Measurements from ENCODE around the gene INAVA.
"Not testable (repeated sequence)": the region's sequence is repeated elsewhere in the genome, so short reads cannot be mapped to it uniquely, and the experiment has no call there.

The INAVA gene

DNA sequence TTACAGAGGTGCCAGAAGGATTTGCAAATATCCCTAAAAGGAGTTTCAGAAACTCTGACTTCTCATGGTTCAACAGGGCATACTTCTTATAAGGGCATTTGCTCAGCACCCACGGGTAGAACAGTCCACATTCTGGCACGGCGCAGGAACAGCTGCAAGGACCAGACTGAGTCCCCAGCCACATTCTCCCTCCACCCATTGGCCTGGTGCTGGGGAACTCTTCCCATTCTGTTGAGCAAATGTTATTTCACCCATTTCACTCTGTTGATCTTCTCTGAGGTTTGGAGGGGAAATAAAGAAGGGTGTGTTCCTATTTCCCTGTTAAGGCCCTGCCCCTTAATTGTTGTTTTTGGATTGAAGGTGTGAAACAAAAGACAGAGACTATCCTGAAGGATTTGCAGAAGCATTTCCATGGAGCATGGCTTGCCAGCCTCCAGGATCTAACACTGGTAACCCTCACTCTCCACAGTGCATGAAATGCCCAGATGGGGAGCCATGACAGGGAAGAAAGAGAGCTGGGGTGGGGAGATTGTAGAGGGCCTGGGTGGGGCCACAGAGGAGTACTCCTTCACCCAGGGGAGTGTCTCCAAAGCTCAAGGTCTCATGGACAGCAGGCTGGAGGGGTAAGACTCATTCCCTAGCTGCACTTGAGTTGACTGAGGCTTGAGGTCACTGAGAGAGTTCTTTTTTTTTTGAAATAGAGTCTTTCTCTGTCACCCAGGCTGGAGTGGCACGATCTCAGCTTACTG, 35.0 kb downstream of the INAVA start:
- Histone ChIP-seq H3K4me2 (ENCODE audit: low read length) (no peak overlapping the region), H2AFZ (ENCODE audit: low read depth, low read length) (no peak overlapping the region), H3K9ac (ENCODE audit: low read length) (no peak overlapping the region), H3K36me3 (replicated peaks; ENCODE audit: low read depth, low read length) (no peaks in the 10 kb centered on the region), H3K79me2 (ENCODE audit: low read length) (no peaks in the 10 kb centered on the region), H3K4me3 (ENCODE audit: low read length) (no peak overlapping the region), H3K9me3 (ENCODE audit: insufficient read depth, low read length) (no peaks in the 10 kb centered on the region; the same call in 1 of the 2 replicates), H4K20me1 (ENCODE audit: insufficient read depth, low read length) (no peaks in the 10 kb centered on the region), H3K4me1 (ENCODE audit: low read length) (no peaks in the 10 kb centered on the region), H3K27me3 (ENCODE audit: low read depth, low read length) (peaks cover 40% of the 10 kb centered on the region), H3K27ac (ENCODE audit: low read length) (no peak overlapping the region)
- TF ChIP-seq, protein P1, sequence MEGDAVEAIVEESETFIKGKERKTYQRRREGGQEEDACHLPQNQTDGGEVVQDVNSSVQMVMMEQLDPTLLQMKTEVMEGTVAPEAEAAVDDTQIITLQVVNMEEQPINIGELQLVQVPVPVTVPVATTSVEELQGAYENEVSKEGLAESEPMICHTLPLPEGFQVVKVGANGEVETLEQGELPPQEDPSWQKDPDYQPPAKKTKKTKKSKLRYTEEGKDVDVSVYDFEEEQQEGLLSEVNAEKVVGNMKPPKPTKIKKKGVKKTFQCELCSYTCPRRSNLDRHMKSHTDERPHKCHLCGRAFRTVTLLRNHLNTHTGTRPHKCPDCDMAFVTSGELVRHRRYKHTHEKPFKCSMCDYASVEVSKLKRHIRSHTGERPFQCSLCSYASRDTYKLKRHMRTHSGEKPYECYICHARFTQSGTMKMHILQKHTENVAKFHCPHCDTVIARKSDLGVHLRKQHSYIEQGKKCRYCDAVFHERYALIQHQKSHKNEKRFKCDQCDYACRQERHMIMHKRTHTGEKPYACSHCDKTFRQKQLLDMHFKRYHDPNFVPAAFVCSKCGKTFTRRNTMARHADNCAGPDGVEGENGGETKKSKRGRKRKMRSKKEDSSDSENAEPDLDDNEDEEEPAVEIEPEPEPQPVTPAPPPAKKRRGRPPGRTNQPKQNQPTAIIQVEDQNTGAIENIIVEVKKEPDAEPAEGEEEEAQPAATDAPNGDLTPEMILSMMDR (IDR thresholded peaks at IDR 0.05; ENCODE audit: low read depth, low read length) = no peak
- no peak for TF ChIP-seq EZH2phosphoT487 (IDR thresholded peaks at IDR 0.05; ENCODE audit: low read depth)

DNA sequence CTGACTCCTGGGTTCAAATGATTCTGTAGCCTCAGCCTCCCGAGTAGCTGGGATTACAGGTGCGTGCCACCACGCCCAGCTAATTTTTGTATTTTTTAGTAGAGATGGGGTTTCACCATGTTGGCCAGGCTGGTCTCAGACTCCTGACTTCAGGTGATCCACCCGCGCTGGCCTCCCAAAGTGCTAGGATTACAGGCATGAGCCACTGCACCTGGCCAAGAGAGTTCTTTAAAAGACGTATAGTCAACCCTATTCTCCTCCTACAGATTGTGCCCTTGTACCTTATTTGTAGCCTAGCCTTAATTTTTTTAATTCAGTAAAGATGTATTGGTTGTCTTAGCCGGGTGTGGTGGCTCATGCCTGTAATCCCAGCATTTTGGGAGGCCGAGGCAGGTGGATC, 35.6 kb downstream of the INAVA start:
- not testable (repeated sequence) for H3K9ac ChIP-seq (ENCODE audit: low read length); H3K4me2 ChIP-seq (ENCODE audit: low read length); H3K36me3 ChIP-seq (replicated peaks; ENCODE audit: low read depth, low read length); H3K4me3 ChIP-seq (ENCODE audit: low read length); H3K4me1 ChIP-seq (ENCODE audit: low read length); H3K27ac ChIP-seq (ENCODE audit: low read length); H4K20me1 ChIP-seq (ENCODE audit: insufficient read depth, low read length); H3K9me3 ChIP-seq (ENCODE audit: insufficient read depth, low read length); H3K79me2 ChIP-seq (ENCODE audit: low read length); H2AFZ ChIP-seq (ENCODE audit: low read depth, low read length)
- peaks cover 45% of the 10 kb centered on the region for H3K27me3 ChIP-seq (ENCODE audit: low read depth, low read length)

DNA sequence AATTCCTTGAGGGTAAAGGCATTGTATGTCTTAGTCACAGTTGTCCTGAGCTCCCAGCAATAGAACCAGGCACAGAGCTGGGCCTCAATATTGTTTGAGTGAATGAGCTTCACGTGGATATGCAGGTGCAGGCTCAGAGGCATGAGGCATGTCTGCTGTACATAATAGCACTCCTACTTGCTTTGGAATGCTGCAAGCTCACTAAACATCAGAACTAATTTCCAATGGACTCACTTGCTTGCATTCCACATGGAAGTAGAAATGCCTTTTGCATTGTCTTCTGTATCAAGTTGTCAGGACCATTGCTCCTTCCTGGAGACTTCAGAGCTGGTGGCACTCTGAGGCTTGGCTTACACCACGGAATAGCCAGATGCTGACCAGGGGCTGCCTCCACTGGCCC, 37.1 kb downstream of the INAVA start:
- Histone ChIP-seq H3K27ac (ENCODE audit: low read length) (no peak overlapping the region), H3K4me2 (ENCODE audit: low read length) (no peak overlapping the region), H2AFZ (ENCODE audit: low read depth, low read length) (no peak overlapping the region), H3K9ac (ENCODE audit: low read length) (no peak overlapping the region), H3K4me3 (ENCODE audit: low read length) (no peak overlapping the region), H3K36me3 (replicated peaks; ENCODE audit: low read depth, low read length) (no peaks in the 10 kb centered on the region), H3K4me1 (ENCODE audit: low read length) (no peaks in the 10 kb centered on the region), H3K79me2 (ENCODE audit: low read length) (no peaks in the 10 kb centered on the region), H3K9me3 (ENCODE audit: insufficient read depth, low read length) (no peaks in the 10 kb centered on the region; the same call in 1 of the 2 replicates), H4K20me1 (ENCODE audit: insufficient read depth, low read length) (no peaks in the 10 kb centered on the region), H3K27me3 (ENCODE audit: low read depth, low read length) (peaks cover 45% of the 10 kb centered on the region)
- no peak for TF ChIP-seq EZH2phosphoT487 (IDR thresholded peaks at IDR 0.05; ENCODE audit: low read depth)
- TF ChIP-seq, protein P1 (IDR thresholded peaks at IDR 0.05; ENCODE audit: low read depth, low read length) = no peak

DNA sequence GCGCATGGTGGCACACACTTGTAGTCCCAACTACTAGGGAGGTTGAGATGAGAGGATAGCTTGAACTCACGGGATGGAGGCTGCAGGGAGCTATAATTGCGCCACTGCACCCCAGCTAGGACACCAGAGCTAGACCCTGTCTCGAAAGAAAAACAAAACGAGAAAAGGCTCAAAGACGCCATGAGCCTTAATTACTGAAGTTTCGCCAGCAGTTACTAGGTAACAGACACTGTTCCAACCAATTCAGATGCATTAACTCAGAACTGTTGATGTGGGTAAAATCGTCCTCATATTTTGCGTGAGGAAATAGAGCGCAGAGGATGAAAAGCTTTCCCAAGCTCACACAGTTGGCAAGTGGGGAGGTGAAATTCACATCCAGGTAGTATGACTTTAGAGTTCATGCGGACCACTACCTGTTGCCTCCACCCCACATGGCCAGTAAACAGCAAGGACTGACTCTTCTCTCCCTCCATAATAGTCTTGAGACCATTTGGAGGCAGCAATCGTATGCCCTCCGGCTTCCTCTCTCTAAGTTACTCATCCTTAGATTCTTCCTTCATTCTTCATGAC, 40.1 kb downstream of the INAVA start:
- TF ChIP-seq EZH2phosphoT487 (IDR thresholded peaks at IDR 0.05; ENCODE audit: low read depth) = no peak
- TF ChIP-seq, protein P1 (IDR thresholded peaks at IDR 0.05; ENCODE audit: low read depth, low read length) = no peak
- H3K4me2 ChIP-seq (ENCODE audit: low read length) = no peak overlapping the region
- no peak overlapping the region for H2AFZ ChIP-seq (ENCODE audit: low read depth, low read length)
- H3K4me3 ChIP-seq (ENCODE audit: low read length) = no peak overlapping the region
- H3K79me2 ChIP-seq (ENCODE audit: low read length) = no peaks in the 10 kb centered on the region
- no peak overlapping the region for H3K27ac ChIP-seq (ENCODE audit: low read length)
- no peaks in the 10 kb centered on the region for H3K36me3 ChIP-seq (replicated peaks; ENCODE audit: low read depth, low read length)
- H3K27me3 ChIP-seq (ENCODE audit: low read depth, low read length) = peaks cover 25% of the 10 kb centered on the region
- H3K9ac ChIP-seq (ENCODE audit: low read length) = no peak overlapping the region
- H4K20me1 ChIP-seq (ENCODE audit: insufficient read depth, low read length) = no peaks in the 10 kb centered on the region
- H3K4me1 ChIP-seq (ENCODE audit: low read length) = no peaks in the 10 kb centered on the region
- no peaks in the 10 kb centered on the region; the same call in 1 of the 2 replicates for H3K9me3 ChIP-seq (ENCODE audit: insufficient read depth, low read length)

DNA sequence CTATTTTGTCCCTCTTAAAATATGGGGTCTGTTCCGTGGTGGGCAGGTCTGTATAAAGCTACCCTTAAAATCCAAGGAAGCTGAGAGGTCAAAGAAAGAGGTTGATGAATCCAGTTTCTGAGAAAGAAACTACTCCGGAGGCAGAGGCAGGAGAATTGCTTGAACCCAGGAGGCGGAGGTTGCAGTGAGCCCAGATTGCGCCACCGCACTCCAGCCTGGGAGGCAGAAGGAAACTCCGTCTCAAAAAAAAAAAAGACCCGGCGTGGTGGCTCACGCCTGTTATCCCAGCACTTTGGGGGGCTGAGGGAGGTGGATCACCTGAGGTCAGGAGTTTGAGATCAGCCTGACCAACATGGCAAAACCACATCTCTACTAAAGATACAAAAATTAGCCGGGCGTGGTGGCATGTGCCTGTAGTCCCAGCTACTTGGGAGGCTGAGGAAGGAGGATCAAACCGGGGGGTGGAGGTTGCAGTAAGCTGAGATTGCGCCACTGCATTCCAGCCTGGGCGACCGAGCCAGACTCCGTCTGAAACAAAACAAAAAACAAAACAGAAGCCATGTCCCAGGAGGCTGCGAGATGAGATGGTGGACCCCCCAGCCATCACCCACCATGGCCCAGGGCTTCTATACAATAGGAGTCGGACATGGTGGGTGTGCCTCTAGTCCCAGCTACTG, 40.7 kb downstream of the INAVA start:
- H3K9me3 ChIP-seq (ENCODE audit: insufficient read depth, low read length); H3K27ac ChIP-seq (ENCODE audit: low read length); H3K36me3 ChIP-seq (replicated peaks; ENCODE audit: low read depth, low read length); H2AFZ ChIP-seq (ENCODE audit: low read depth, low read length); H3K9ac ChIP-seq (ENCODE audit: low read length); H3K79me2 ChIP-seq (ENCODE audit: low read length); H3K4me2 ChIP-seq (ENCODE audit: low read length); H3K4me1 ChIP-seq (ENCODE audit: low read length); H4K20me1 ChIP-seq (ENCODE audit: insufficient read depth, low read length); H3K4me3 ChIP-seq (ENCODE audit: low read length): not testable (repeated sequence)
- H3K27me3 ChIP-seq (ENCODE audit: low read depth, low read length) = peaks cover 28% of the 10 kb centered on the region
